Hematopoietic multipotent progenitor cell treated with erythropoietin and hydrocortisone succinate and interleukin-3 and kit ligand, for 15 days (in vitro differentiated cells): ENCODE data around the gene ECI1.

Source experiments
- DNase-seq: peaks from one replicate; pipeline ENCODE4 v3.0.0-alpha.2; 2015; ENCODE audit warnings: low spot score

Gene ECI1

GRCh38 chr16:2195322-2196161 lies 55.8 kb downstream of the ECI1 start:
- DNase-seq = no peak

GRCh38 chr16:2194852-2195321 lies 56.5 kb downstream of the ECI1 start:
- peak; percentile 61 for DNase-seq

- DNase-seq = no peak
Measured at GRCh38 chr16:2194166-2194834, 57.1 kb downstream of the ECI1 start.

- no peak for DNase-seq
Measured at GRCh38 chr16:2191446-2191706, 60.0 kb downstream of the ECI1 start.

GRCh38 chr16:2190659-2191445 lies 60.5 kb downstream of the ECI1 start:
- no peak for DNase-seq

GRCh38 chr16:2190002-2190658 lies 61.3 kb downstream of the ECI1 start:
- DNase-seq = no peak
